Measurements from ENCODE around the gene SLC17A3.
A peak's percentile ranks its signal among the peaks of the same experiment; 100 is the strongest.

Gene SLC17A3
- 0.19 to 1.7 (median 1.0) reads per million in 3 donors for total RNA-seq

DNA sequence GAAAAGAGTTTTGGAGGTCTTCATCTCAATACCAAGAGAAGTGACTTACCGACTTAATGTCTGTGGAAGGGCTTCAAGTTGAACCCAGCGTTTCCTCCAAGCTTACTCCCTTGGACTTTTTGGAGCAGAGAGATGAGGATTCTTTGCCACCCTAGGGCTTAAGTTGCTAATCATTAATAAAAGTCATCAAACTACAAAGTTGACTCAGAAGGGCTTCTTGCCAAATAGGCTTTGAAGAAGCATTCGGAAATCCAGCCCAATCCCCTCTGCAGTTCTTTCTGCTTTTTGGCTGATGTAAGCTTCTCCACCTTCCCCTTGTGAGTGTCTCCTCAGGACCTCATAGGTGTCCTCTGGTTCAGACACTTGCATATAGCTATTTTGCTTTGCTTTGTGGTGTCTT is at the start of gene SLC17A3:
Gene SLC17A3 (minus strand): TSS at position 126 of the 400 bp plus-strand sequence. CDS start 5,856 bp downstream, outside the sequence.
- Histone ChIP-seq H3K36me3 (ENCODE audit: control insufficient read depth, insufficient read depth, low read length) (no peaks in the 10 kb centered on the region), H3K9me3 (ENCODE audit: control insufficient read depth, low read length) (no peaks in the 10 kb centered on the region), H3K4me3 (ENCODE audit: insufficient read depth, low read depth, low read length, poor library complexity, severe bottlenecking) (peak within 1 kb of the TSS; percentile 15), H3K27me3 (replicated peaks; ENCODE audit: control insufficient read depth, insufficient read depth, low read length, poor library complexity, severe bottlenecking) (no peaks in the 10 kb centered on the region), H3K4me1 (ENCODE audit: control insufficient read depth, insufficient read depth, low read length, poor library complexity, severe bottlenecking) (peaks cover 24% of the 10 kb centered on the region), H3K27ac (ENCODE audit: insufficient read depth, low read length, poor library complexity, severe bottlenecking) (no peak within 1 kb of the TSS)
- no peak for DNase-seq

GRCh38 chr6:25922301-25922700 is 48.3 kb upstream of the SLC17A3 start:
- Histone ChIP-seq H3K4me1 (ENCODE audit: control insufficient read depth, insufficient read depth, low read length, poor library complexity, severe bottlenecking) (no peaks in the 10 kb centered on the region), H3K27me3 (replicated peaks; ENCODE audit: control insufficient read depth, insufficient read depth, low read length, poor library complexity, severe bottlenecking) (no peaks in the 10 kb centered on the region), H3K27ac (ENCODE audit: insufficient read depth, low read length, poor library complexity, severe bottlenecking) (no peak overlapping the region), H3K9me3 (ENCODE audit: control insufficient read depth, low read length) (no peaks in the 10 kb centered on the region), H3K4me3 (ENCODE audit: insufficient read depth, low read depth, low read length, poor library complexity, severe bottlenecking) (no peak overlapping the region), H3K36me3 (ENCODE audit: control insufficient read depth, insufficient read depth, low read length) (no peaks in the 10 kb centered on the region)
- no peak for DNase-seq

DNA sequence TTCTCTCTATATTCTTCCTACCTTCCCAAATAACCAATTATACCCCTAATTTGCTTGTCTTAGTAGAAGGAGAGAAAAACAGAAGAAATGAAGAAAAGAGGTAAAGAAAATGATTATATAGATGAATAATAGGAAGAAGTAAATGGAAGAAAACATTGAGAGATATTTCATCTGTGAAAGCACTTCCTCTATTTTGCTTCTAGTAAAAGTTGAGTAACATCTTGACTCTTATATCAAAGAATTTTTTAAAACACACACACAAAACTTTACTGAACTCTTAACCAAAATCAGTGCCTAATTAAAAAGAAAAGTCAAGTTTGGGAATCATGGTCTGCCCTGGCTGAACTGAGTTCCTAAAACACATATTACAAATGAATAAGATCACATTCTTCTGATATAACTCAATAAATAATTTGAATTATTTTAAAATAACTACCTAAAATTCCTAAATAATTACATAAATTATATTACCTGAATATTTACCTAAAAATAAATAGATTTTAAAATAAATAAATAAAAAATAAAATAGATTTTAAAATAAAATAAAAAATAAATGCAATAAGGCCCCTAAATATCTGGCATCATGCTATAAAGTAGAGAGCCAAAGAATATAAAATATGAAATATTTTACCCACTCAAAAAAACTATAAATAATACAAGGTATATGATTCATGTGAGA is 47.6 kb upstream of the SLC17A3 start:
- Histone ChIP-seq H3K36me3 (ENCODE audit: control insufficient read depth, insufficient read depth, low read length) (no peaks in the 10 kb centered on the region), H3K9me3 (ENCODE audit: control insufficient read depth, low read length) (no peaks in the 10 kb centered on the region), H3K4me3 (ENCODE audit: insufficient read depth, low read depth, low read length, poor library complexity, severe bottlenecking) (no peak overlapping the region), H3K4me1 (ENCODE audit: control insufficient read depth, insufficient read depth, low read length, poor library complexity, severe bottlenecking) (no peaks in the 10 kb centered on the region), H3K27me3 (replicated peaks; ENCODE audit: control insufficient read depth, insufficient read depth, low read length, poor library complexity, severe bottlenecking) (no peaks in the 10 kb centered on the region), H3K27ac (ENCODE audit: insufficient read depth, low read length, poor library complexity, severe bottlenecking) (no peak overlapping the region)
- no peak for DNase-seq

GRCh38 chr6:25919657-25920056 is 45.6 kb upstream of the SLC17A3 start:
- DNase-seq = no peak
- H3K9me3 ChIP-seq (ENCODE audit: control insufficient read depth, low read length) = no peaks in the 10 kb centered on the region
- no peak overlapping the region for H3K27ac ChIP-seq (ENCODE audit: insufficient read depth, low read length, poor library complexity, severe bottlenecking)
- H3K36me3 ChIP-seq (ENCODE audit: control insufficient read depth, insufficient read depth, low read length) = no peaks in the 10 kb centered on the region
- H3K4me1 ChIP-seq (ENCODE audit: control insufficient read depth, insufficient read depth, low read length, poor library complexity, severe bottlenecking) = no peaks in the 10 kb centered on the region
- H3K4me3 ChIP-seq (ENCODE audit: insufficient read depth, low read depth, low read length, poor library complexity, severe bottlenecking) = no peak overlapping the region
- H3K27me3 ChIP-seq (replicated peaks; ENCODE audit: control insufficient read depth, insufficient read depth, low read length, poor library complexity, severe bottlenecking) = no peaks in the 10 kb centered on the region

- no peak for DNase-seq
Measured at GRCh38 chr6:25918083-25918683, 44.1 kb upstream of the SLC17A3 start.

GRCh38 chr6:25916789-25917490 is 42.9 kb upstream of the SLC17A3 start:
- Histone ChIP-seq H3K36me3 (ENCODE audit: control insufficient read depth, insufficient read depth, low read length) (no peaks in the 10 kb centered on the region), H3K27ac (ENCODE audit: insufficient read depth, low read length, poor library complexity, severe bottlenecking) (no peak overlapping the region)
- no peak for DNase-seq

More at GRCh38 chr6:25918083-25918683, 44.1 kb upstream of the SLC17A3 start:
- Histone ChIP-seq H3K27ac (ENCODE audit: insufficient read depth, low read length, poor library complexity, severe bottlenecking) (no peak overlapping the region), H3K27me3 (replicated peaks; ENCODE audit: control insufficient read depth, insufficient read depth, low read length, poor library complexity, severe bottlenecking) (no peaks in the 10 kb centered on the region), H3K9me3 (ENCODE audit: control insufficient read depth, low read length) (no peaks in the 10 kb centered on the region), H3K36me3 (ENCODE audit: control insufficient read depth, insufficient read depth, low read length) (no peaks in the 10 kb centered on the region), H3K4me1 (ENCODE audit: control insufficient read depth, insufficient read depth, low read length, poor library complexity, severe bottlenecking) (no peaks in the 10 kb centered on the region), H3K4me3 (ENCODE audit: insufficient read depth, low read depth, low read length, poor library complexity, severe bottlenecking) (no peak overlapping the region)

DNA sequence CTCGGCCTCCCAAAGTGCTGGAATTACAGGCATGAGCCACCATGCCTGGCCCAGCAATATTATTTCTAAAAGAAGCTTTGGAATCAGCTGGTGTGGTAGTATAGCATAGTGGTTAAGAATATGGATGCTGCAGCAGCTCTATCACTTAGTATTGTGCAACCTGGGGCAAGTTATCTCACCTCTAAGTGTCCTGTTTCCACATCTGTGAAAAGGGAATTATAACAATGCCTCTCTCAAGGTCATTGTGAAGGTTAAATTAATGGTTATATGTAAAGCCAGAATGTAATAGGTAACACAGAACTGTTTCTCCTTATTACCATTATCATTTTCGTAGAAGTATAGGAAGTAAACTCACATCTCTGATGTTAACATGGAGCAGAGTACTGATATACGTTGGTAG is 42.3 kb upstream of the SLC17A3 start:
- no peak for DNase-seq
- H3K27me3 ChIP-seq (replicated peaks; ENCODE audit: control insufficient read depth, insufficient read depth, low read length, poor library complexity, severe bottlenecking) = no peaks in the 10 kb centered on the region
- H3K36me3 ChIP-seq (ENCODE audit: control insufficient read depth, insufficient read depth, low read length) = no peaks in the 10 kb centered on the region

More at GRCh38 chr6:25916789-25917490, 42.9 kb upstream of the SLC17A3 start:
- H3K4me3 ChIP-seq (ENCODE audit: insufficient read depth, low read depth, low read length, poor library complexity, severe bottlenecking) = no peak overlapping the region
- H3K9me3 ChIP-seq (ENCODE audit: control insufficient read depth, low read length) = no peaks in the 10 kb centered on the region
- H3K4me1 ChIP-seq (ENCODE audit: control insufficient read depth, insufficient read depth, low read length, poor library complexity, severe bottlenecking) = no peaks in the 10 kb centered on the region
- H3K27me3 ChIP-seq (replicated peaks; ENCODE audit: control insufficient read depth, insufficient read depth, low read length, poor library complexity, severe bottlenecking) = no peaks in the 10 kb centered on the region

DNA sequence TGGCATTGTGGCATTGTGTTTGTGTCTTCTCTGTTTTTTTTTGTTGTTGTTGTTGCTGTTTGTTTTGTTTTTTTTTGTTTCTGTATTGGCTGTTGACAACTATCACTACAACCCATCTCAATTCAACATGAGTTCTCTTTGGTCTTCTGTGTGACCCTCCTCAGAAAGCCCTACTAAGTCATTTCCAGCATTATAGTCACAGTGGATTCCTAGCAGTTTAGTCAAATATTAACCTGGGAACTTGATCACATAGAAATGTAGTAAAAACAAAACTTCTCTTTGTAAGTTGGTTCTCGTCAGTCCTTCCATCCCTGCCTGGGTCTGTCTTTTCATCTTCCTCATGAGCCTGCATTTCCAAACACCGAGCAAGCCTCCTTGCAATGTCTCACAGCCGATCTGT is 39.7 kb upstream of the SLC17A3 start:
- Histone ChIP-seq H3K27me3 (replicated peaks; ENCODE audit: control insufficient read depth, insufficient read depth, low read length, poor library complexity, severe bottlenecking) (no peaks in the 10 kb centered on the region), H3K9me3 (ENCODE audit: control insufficient read depth, low read length) (no peaks in the 10 kb centered on the region), H3K4me3 (ENCODE audit: insufficient read depth, low read depth, low read length, poor library complexity, severe bottlenecking) (no peak overlapping the region), H3K27ac (ENCODE audit: insufficient read depth, low read length, poor library complexity, severe bottlenecking) (no peak overlapping the region), H3K4me1 (ENCODE audit: control insufficient read depth, insufficient read depth, low read length, poor library complexity, severe bottlenecking) (no peaks in the 10 kb centered on the region), H3K36me3 (ENCODE audit: control insufficient read depth, insufficient read depth, low read length) (no peaks in the 10 kb centered on the region)
- DNase-seq = no peak

More for the DNA sequence above, 42.3 kb upstream of the SLC17A3 start:
- no peaks in the 10 kb centered on the region for H3K4me1 ChIP-seq (ENCODE audit: control insufficient read depth, insufficient read depth, low read length, poor library complexity, severe bottlenecking)
- no peaks in the 10 kb centered on the region for H3K9me3 ChIP-seq (ENCODE audit: control insufficient read depth, low read length)
- no peak overlapping the region for H3K27ac ChIP-seq (ENCODE audit: insufficient read depth, low read length, poor library complexity, severe bottlenecking)
- no peak overlapping the region for H3K4me3 ChIP-seq (ENCODE audit: insufficient read depth, low read depth, low read length, poor library complexity, severe bottlenecking)

- no peaks in the 10 kb centered on the region for H3K4me1 ChIP-seq (ENCODE audit: control insufficient read depth, insufficient read depth, low read length, poor library complexity, severe bottlenecking)
- DNase-seq = no peak
- no peaks in the 10 kb centered on the region for H3K9me3 ChIP-seq (ENCODE audit: control insufficient read depth, low read length)
- no peaks in the 10 kb centered on the region for H3K36me3 ChIP-seq (ENCODE audit: control insufficient read depth, insufficient read depth, low read length)
- no peaks in the 10 kb centered on the region for H3K27me3 ChIP-seq (replicated peaks; ENCODE audit: control insufficient read depth, insufficient read depth, low read length, poor library complexity, severe bottlenecking)
- H3K27ac ChIP-seq (ENCODE audit: insufficient read depth, low read length, poor library complexity, severe bottlenecking) = no peak overlapping the region
- H3K4me3 ChIP-seq (ENCODE audit: insufficient read depth, low read depth, low read length, poor library complexity, severe bottlenecking) = no peak overlapping the region
Measured at GRCh38 chr6:25911351-25911750, 37.3 kb upstream of the SLC17A3 start.

GRCh38 chr6:25907475-25908014 is 33.5 kb upstream of the SLC17A3 start:
- no peaks in the 10 kb centered on the region for H3K4me1 ChIP-seq (ENCODE audit: control insufficient read depth, insufficient read depth, low read length, poor library complexity, severe bottlenecking)
- no peaks in the 10 kb centered on the region for H3K9me3 ChIP-seq (ENCODE audit: control insufficient read depth, low read length)
- DNase-seq = no peak
- H3K36me3 ChIP-seq (ENCODE audit: control insufficient read depth, insufficient read depth, low read length) = no peaks in the 10 kb centered on the region
- no peak overlapping the region for H3K27ac ChIP-seq (ENCODE audit: insufficient read depth, low read length, poor library complexity, severe bottlenecking)
- no peak overlapping the region for H3K4me3 ChIP-seq (ENCODE audit: insufficient read depth, low read depth, low read length, poor library complexity, severe bottlenecking)
- H3K27me3 ChIP-seq (replicated peaks; ENCODE audit: control insufficient read depth, insufficient read depth, low read length, poor library complexity, severe bottlenecking) = peaks cover 4% of the 10 kb centered on the region
